ENCODE results near the gene PRSS48.

Gene PRSS48

DNA sequence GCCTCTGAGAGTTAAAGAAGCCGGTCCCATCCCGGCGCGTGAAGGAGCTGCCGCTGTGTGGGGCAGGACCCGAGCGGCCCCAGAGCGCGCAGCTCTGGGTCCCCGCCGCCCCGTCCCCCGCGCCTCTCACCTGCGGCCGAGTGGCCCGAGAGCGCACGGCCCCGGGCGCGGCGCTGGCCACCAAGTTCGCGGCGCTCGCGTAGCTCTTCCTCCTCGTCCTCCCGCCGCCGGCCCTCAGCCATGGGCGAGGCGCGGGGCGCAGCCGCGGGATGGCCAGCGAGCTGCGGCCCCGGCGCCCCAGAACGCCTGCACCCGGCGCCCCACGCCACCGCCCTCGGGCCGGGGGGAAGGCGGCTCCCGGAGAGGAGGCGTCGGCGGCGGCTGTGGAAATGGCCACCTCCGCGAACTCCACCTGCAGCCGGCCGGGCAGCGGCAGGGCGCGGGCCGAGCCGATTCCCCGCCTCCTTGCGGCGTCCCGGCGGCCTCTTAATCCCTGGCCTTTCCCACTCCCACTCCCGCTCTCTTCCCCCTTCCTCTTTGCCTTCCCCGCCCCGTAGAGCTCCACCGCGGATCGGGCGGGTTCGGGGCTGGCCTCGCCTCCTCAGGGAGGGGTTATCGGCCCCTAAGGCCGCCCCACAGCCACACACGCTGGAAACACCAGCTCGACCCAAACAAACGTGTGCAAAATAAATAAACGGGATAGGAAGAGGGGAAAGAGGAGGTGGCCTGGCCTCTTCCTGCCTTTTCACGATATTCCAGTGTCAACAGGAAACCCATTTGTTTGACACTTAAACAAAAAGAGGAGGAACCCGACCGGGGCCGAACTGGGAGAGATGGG lies 48.4 kb downstream of the PRSS48 start, which contains the start of gene SH3D19:
Gene SH3D19, minus strand, starts transcription at position 495 of the 838 bp plus-strand sequence. Its CDS starts 253 bp downstream, at position 242.
- Histone ChIP-seq H3K9me3 (ENCODE audit: control insufficient read depth, insufficient read depth, low read length) (no peaks in the 10 kb centered on the region), H3K4me3 (ENCODE audit: low read length) (peak within 1 kb of the TSS; percentile 72), H3K36me3 (ENCODE audit: control insufficient read depth, insufficient read depth, low read length) (no peaks in the 10 kb centered on the region), H3K4me1 (ENCODE audit: control insufficient read depth, insufficient read depth, low read length) (no peaks in the 10 kb centered on the region), H3K27me3 (ENCODE audit: control insufficient read depth, insufficient read depth, low read length) (no peaks in the 10 kb centered on the region), H3K27ac (ENCODE audit: low read length) (no peak within 1 kb of the TSS)
- no peak for DNase-seq (ENCODE audit: low read depth, low spot score)
- no CpG with 5 or more reads among the region's 88 CpGs for WGBS (ENCODE audit: insufficient coverage, insufficient read length)

DNA sequence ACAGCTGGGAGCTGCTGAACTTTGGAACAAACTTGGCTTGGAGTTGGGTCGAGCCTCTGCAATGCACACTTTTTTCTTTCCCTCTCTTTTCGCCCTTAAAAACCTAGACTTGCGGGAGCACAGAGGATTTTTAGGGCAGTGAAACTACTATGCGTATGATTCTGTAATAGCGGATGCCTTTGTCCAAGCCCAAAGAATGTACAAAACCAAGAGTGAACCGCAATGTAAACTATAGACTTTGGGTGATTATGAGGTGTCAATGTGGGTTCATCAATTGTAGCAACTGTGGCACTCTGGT lies 48.9 kb downstream of the PRSS48 start:
- no CpG with 5 or more reads among the region's 6 CpGs for WGBS (ENCODE audit: insufficient coverage, insufficient read length)
- Histone ChIP-seq H3K36me3 (ENCODE audit: control insufficient read depth, insufficient read depth, low read length) (no peaks in the 10 kb centered on the region), H3K4me3 (ENCODE audit: low read length) (peak overlapping the region; percentile 72; the same call in 1 of the 2 replicates), H3K9me3 (ENCODE audit: control insufficient read depth, insufficient read depth, low read length) (no peaks in the 10 kb centered on the region), H3K27ac (ENCODE audit: low read length) (no peak overlapping the region), H3K27me3 (ENCODE audit: control insufficient read depth, insufficient read depth, low read length) (no peaks in the 10 kb centered on the region), H3K4me1 (ENCODE audit: control insufficient read depth, insufficient read depth, low read length) (no peaks in the 10 kb centered on the region)
- DNase-seq (ENCODE audit: low read depth, low spot score): no peak

DNA sequence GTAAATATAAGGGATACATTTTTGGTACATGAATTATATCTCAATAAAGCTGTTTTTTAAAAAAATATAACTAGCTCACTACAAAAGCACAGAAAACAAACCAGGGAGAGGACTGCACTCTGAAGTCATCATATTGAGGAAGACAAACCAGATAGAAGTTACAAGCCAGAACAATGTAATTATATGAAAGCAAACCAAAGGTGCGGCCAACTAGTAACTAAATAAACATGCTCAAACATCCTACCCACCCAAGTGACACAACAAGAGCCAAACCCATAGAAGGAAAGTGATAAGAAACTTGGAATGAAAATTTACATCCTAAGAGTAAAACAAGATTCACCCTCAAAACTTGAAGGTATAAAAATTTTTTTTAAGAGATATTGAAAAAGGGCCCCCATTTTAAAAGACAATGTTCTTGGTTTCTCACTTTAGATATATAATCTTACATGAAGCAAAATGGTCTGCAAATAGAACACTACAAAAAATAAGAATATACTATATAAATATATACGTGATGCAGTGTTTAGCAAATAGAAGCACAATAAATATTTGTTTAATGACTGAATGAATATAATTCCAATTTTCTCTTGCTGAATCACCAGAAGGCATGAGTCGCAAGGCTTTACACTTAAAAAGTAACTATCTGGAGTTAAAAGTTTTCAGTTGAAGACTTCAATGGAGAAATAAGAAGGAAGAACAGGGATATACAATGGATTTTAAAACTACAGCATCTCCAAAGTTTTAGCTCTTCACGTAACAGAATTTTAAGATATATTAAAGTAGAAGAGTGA lies 52.5 kb downstream of the PRSS48 start:
- no peak for DNase-seq (ENCODE audit: low read depth, low spot score)
- Histone ChIP-seq H3K9me3 (ENCODE audit: control insufficient read depth, insufficient read depth, low read length) (no peaks in the 10 kb centered on the region), H3K4me3 (ENCODE audit: low read length) (no peak overlapping the region), H3K36me3 (ENCODE audit: control insufficient read depth, insufficient read depth, low read length) (no peaks in the 10 kb centered on the region), H3K27me3 (ENCODE audit: control insufficient read depth, insufficient read depth, low read length) (no peaks in the 10 kb centered on the region), H3K4me1 (ENCODE audit: control insufficient read depth, insufficient read depth, low read length) (no peaks in the 10 kb centered on the region), H3K27ac (ENCODE audit: low read length) (no peak overlapping the region)
- WGBS (ENCODE audit: insufficient coverage, insufficient read length): no CpG with 5 or more reads among the region's 4 CpGs

DNA sequence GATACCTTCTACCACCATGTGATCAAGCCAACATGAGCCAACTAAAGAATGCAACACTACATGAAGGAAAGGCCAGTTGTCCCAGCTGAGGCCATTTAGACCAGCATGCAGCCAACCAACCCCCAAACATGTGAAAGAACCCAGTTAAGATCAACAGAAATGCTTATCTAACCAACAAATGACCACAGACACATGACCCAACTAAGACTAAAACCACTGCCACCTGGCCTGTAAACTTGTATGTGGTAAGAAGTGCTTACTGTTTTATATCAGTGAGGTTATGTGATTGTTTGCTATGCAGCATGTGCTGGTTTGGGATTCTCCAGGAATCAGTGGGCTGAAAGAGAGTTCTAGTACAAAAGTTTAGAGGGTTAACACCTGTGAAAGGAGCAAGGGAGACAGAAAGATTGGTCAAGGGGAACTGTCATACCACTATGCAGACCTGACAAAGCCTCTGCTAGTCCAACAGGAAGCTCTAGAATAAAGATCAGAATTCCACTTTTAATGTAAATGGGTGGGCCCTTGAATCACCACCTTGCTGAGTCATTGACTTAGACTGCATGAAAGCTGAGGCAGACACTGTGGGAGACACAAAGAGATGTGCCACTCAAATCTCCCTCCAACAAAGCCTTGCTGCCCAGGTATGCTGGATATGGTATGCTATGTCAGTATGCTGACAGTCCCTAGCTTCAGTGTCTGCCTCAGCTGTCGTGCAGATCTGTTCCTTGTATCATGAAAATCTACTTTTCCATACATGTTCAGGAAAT lies 54.5 kb downstream of the PRSS48 start:
- no peaks in the 10 kb centered on the region for H3K27me3 ChIP-seq (ENCODE audit: control insufficient read depth, insufficient read depth, low read length)
- no peaks in the 10 kb centered on the region for H3K4me1 ChIP-seq (ENCODE audit: control insufficient read depth, insufficient read depth, low read length)

DNA sequence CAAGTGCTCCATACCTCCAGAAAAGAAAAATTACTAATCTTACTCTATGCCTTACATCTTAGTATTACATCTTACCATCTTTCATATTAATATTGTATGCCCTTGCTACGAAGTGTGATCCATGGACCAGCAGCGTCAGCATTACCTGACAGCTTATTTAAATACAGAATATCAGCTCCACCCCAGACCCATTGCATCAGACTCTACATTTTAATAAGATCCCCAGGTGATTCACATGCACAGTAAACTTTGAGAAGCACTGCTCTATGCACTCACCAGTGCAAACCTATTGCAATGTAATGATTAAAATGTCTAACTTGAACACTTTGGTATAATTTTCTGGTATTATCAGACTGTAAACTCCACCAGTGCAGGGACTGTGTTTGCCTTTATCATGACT lies 62.5 kb downstream of the PRSS48 start:
- Histone ChIP-seq H3K4me3 (ENCODE audit: low read length) (no peak overlapping the region), H3K4me1 (ENCODE audit: control insufficient read depth, insufficient read depth, low read length) (no peaks in the 10 kb centered on the region), H3K27ac (ENCODE audit: low read length) (no peak overlapping the region), H3K27me3 (ENCODE audit: control insufficient read depth, insufficient read depth, low read length) (no peaks in the 10 kb centered on the region), H3K36me3 (ENCODE audit: control insufficient read depth, insufficient read depth, low read length) (no peaks in the 10 kb centered on the region), H3K9me3 (ENCODE audit: control insufficient read depth, insufficient read depth, low read length) (no peaks in the 10 kb centered on the region)
- WGBS (ENCODE audit: insufficient coverage, insufficient read length): no CpG with 5 or more reads among the region's 2 CpGs
- no peak for DNase-seq (ENCODE audit: low read depth, low spot score)

More for the DNA sequence above, 54.5 kb downstream of the PRSS48 start:
- Histone ChIP-seq H3K36me3 (ENCODE audit: control insufficient read depth, insufficient read depth, low read length) (no peaks in the 10 kb centered on the region), H3K4me3 (ENCODE audit: low read length) (no peak overlapping the region), H3K27ac (ENCODE audit: low read length) (no peak overlapping the region), H3K9me3 (ENCODE audit: control insufficient read depth, insufficient read depth, low read length) (no peaks in the 10 kb centered on the region)
- no peak for DNase-seq (ENCODE audit: low read depth, low spot score)
- WGBS (ENCODE audit: insufficient coverage, insufficient read length): no CpG with 5 or more reads among the region's 1 CpG

DNA sequence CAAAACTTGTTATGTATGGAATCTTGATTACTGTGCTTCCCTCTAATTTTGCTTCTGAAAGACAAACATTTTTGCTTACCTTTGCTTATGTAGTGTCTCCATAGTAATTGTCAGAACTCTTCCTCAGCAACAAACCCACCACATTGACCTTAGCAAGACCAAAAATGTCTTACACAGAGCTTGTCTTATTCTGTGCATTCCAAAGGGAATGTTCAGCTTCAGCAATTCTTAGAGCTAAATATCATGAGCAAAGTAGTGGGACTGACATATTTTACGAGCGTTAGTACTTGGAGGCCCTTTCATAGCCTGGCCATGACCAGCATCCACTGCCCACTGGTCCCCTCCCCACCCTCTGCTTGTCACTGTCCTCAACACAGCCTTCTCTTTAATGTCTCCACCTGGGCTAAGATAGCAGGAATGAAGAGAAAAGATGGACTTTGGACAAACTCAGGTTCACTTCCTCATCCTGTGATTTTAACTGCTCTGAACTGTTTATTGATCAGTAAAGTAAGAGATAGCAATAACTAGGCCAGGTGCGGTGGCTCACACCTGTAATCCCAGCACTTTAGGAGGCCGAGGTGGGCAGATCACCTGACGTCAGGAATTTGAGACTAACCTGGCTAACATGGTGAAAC lies 63.9 kb downstream of the PRSS48 start:
- Histone ChIP-seq H3K27ac (ENCODE audit: low read length) (no peak overlapping the region), H3K4me1 (ENCODE audit: control insufficient read depth, insufficient read depth, low read length) (no peaks in the 10 kb centered on the region), H3K36me3 (ENCODE audit: control insufficient read depth, insufficient read depth, low read length) (no peaks in the 10 kb centered on the region), H3K4me3 (ENCODE audit: low read length) (no peak overlapping the region), H3K9me3 (ENCODE audit: control insufficient read depth, insufficient read depth, low read length) (no peaks in the 10 kb centered on the region), H3K27me3 (ENCODE audit: control insufficient read depth, insufficient read depth, low read length) (no peaks in the 10 kb centered on the region)
- WGBS (ENCODE audit: insufficient coverage, insufficient read length): no CpG with 5 or more reads among the region's 5 CpGs
- no peak for DNase-seq (ENCODE audit: low read depth, low spot score)
